Measurements from ENCODE around the gene EEF1E1.

EEF1E1 gene

GRCh38 chr6:8102122-8102958 lies at the start of gene EEF1E1:
Gene EEF1E1 (minus strand): TSS chr6:8102548. CDS start chr6:8102521, 27 bp downstream.
- peak; percentile 97 for DNase-seq

- no peak for DNase-seq
Measured at GRCh38 chr6:8149350-8149749, 47.0 kb upstream of the EEF1E1 start.

GRCh38 chr6:8143945-8144344 lies 41.6 kb upstream of the EEF1E1 start:
- no peak for DNase-seq

GRCh38 chr6:8139451-8139850 lies 37.1 kb upstream of the EEF1E1 start:
- DNase-seq = no peak

GRCh38 chr6:8137529-8137939 lies 35.2 kb upstream of the EEF1E1 start:
- no peak for DNase-seq

GRCh38 chr6:8135276-8135675 lies 32.9 kb upstream of the EEF1E1 start:
- DNase-seq = no peak

- DNase-seq = no peak
Measured at GRCh38 chr6:8132130-8132529, 29.8 kb upstream of the EEF1E1 start.

GRCh38 chr6:8131265-8131897 lies 29.0 kb upstream of the EEF1E1 start:
- DNase-seq = peak; percentile 20

- DNase-seq = no peak
Measured at GRCh38 chr6:8130399-8130798, 28.1 kb upstream of the EEF1E1 start.

- DNase-seq = no peak
Measured at GRCh38 chr6:8123236-8123635, 20.9 kb upstream of the EEF1E1 start.

GRCh38 chr6:8114956-8115355 lies 12.6 kb upstream of the EEF1E1 start:
- DNase-seq = no peak

GRCh38 chr6:8113131-8113654 lies 10.8 kb upstream of the EEF1E1 start:
- DNase-seq = no peak

- DNase-seq = no peak
Measured at GRCh38 chr6:8110725-8111124, 8.4 kb upstream of the EEF1E1 start.

GRCh38 chr6:8110117-8110721 lies 7.9 kb upstream of the EEF1E1 start:
- DNase-seq = no peak

- no peak for DNase-seq
Measured at GRCh38 chr6:8108759-8109539, 6.6 kb upstream of the EEF1E1 start.

GRCh38 chr6:8108031-8108660 lies 5.8 kb upstream of the EEF1E1 start:
- DNase-seq = no peak

GRCh38 chr6:8105791-8106190 lies 3.4 kb upstream of the EEF1E1 start:
- no peak for DNase-seq

GRCh38 chr6:8103726-8104125 lies 1.4 kb upstream of the EEF1E1 start:
- no peak for DNase-seq

GRCh38 chr6:8100159-8100854 lies 2.0 kb downstream of the EEF1E1 start:
- DNase-seq = no peak

GRCh38 chr6:8090650-8091049 lies 11.7 kb downstream of the EEF1E1 start:
- no peak for DNase-seq

GRCh38 chr6:8088886-8089285 lies 13.5 kb downstream of the EEF1E1 start:
- no peak for DNase-seq
